GM12878 (cell line): ENCODE measurements around the gene RBM18. TPM values are rescaled to one million over a fixed set of nuclear protein-coding genes. Genes with fewer than 3 reads are reported as not detected.

Experiments used
- ATAC-seq: fragments of 200-7000 bp; cut with Tn5 transposase; 3 replicates; pipeline ENCODE4 v1.9.1; 2020; ENCODE audit warnings: mild to moderate bottlenecking, moderate library complexity
- BruUV-seq: library from RNA; stranded (reverse); fragments of 400-500 nt; replicated peaks from 2 replicates; lab custom pipeline; 2021; lab: Mats Ljungman, UMichigan
- CTCF ChIA-PET: fragments of 300-600 bp; sonication (Branson Sonifier 250); formaldehyde crosslinking; extraction: SDS; loops from one replicate; lab custom pipeline; 2021; ENCODE audit warnings: inconsistent platforms; lab: Yijun Ruan, JAX
- POLR2A ChIA-PET: fragments of 350-600 bp; formaldehyde crosslinking; extraction: SDS; loops from one replicate; lab custom pipeline; 2021; ENCODE audit warnings: inconsistent platforms; lab: Charles Lee
- RAD21 ChIA-PET: fragments of 300-600 bp; sonication (Branson Sonifier 250); formaldehyde crosslinking; loops from one replicate; lab custom pipeline; 2023; ENCODE audit warnings: antibody characterized with exemption; ENCODE audit not compliant: unreplicated experiment; lab: Charles Lee
- SMC1A ChIA-PET: fragments of 300-600 bp; sonication (Branson Sonifier 250); formaldehyde crosslinking; loops from one replicate; lab custom pipeline; 2023; ENCODE audit not compliant: unreplicated experiment, uncharacterized antibody; lab: Charles Lee
- DNase-seq: peaks from one replicate; pipeline ENCODE4 v3.0.0-alpha.2; 2011; ENCODE audit warnings: low read depth, low spot score
- FAIRE-seq: peaks from 3 replicates; lab custom pipeline; 2011; peaks lifted over from hg19 to GRCh38; lab: Jason Lieb, UNC
- H2AFZ ChIP-seq: 2 replicates; pipeline ENCODE4 v1.6.0; 2011; ENCODE audit warnings: low read depth, low read length, control low read depth; ENCODE audit not compliant: control insufficient read depth
- H3K27ac ChIP-seq: 2 replicates; pipeline ENCODE4 v1.5.1; 2011; ENCODE audit warnings: control low read depth; ENCODE audit not compliant: control insufficient read depth, insufficient read depth
- H3K27me3 ChIP-seq, 2 experiments: replicated peaks in 1 of 2; 2 replicates each; pipeline versions ENCODE4 v1.6.0 to v1.6.1; 2011; ENCODE audit warnings: low read length in 1 of 2; ENCODE audit not compliant: control insufficient read depth in 2 of 2, insufficient read depth in 2 of 2
- H3K36me3 ChIP-seq, 2 experiments: 2 replicates each; pipeline ENCODE4 v1.5.1; 2011; ENCODE audit warnings: low read length in 1 of 2; ENCODE audit not compliant: control insufficient read depth in 2 of 2, insufficient read depth in 2 of 2
- H3K4me1 ChIP-seq: 2 replicates; pipeline ENCODE4 v1.6.1; 2011; ENCODE audit warnings: mild to moderate bottlenecking, low read length, moderate library complexity, mixed read lengths; ENCODE audit not compliant: control insufficient read depth, insufficient read depth
- H3K4me2 ChIP-seq: 2 replicates; pipeline ENCODE4 v1.6.0; 2011; ENCODE audit warnings: control low read depth; ENCODE audit not compliant: control insufficient read depth, insufficient read depth
- H3K4me3 ChIP-seq: fragments of 200-600 bp; sonication (generic); 2 replicates; pipeline ENCODE4 v1.5.1; 2016
- H3K79me2 ChIP-seq: 2 replicates; pipeline ENCODE4 v1.6.0; 2011; ENCODE audit warnings: low read length; ENCODE audit not compliant: control insufficient read depth, insufficient read depth
- H3K9ac ChIP-seq: 2 replicates; pipeline ENCODE4 v1.8.0; 2011; ENCODE audit warnings: low read length, control low read depth, mixed read lengths; ENCODE audit not compliant: control insufficient read depth, insufficient read depth
- H3K9me3 ChIP-seq: replicated peaks from 3 replicates; pipeline ENCODE4 v1.5.1; 2011; ENCODE audit warnings: mild to moderate bottlenecking, low read length; ENCODE audit not compliant: control insufficient read depth, insufficient read depth
- H4K20me1 ChIP-seq: 2 replicates; pipeline ENCODE4 v1.6.0; 2011; ENCODE audit not compliant: control insufficient read depth, insufficient read depth
- ATF7 ChIP-seq: fragments of 450-650 bp; IDR thresholded peaks from 2 replicates; pipeline ENCODE4 v1.6.1; 2016; ENCODE audit warnings: low read depth, mild to moderate bottlenecking
- GATAD2B ChIP-seq: fragments of 450-650 bp; conservative IDR thresholded peaks from 2 replicates; pipeline ENCODE4 v1.6.1; 2017; ENCODE audit warnings: low read depth, mild to moderate bottlenecking, moderate library complexity
- HDAC2 ChIP-seq: fragments of 200-600 bp; sonication (generic); IDR thresholded peaks from 2 replicates; pipeline ENCODE4 v1.6.1; 2017
- IKZF1 ChIP-seq: fragments of 450-650 bp; conservative IDR thresholded peaks from 2 replicates; pipeline ENCODE4 v1.6.1; 2017; ENCODE audit warnings: antibody characterized with exemption, mild to moderate bottlenecking
- NR2C1 ChIP-seq: fragments of 450-650 bp; IDR thresholded peaks from 2 replicates; pipeline ENCODE4 v1.6.1; 2017; ENCODE audit warnings: antibody characterized with exemption, mild to moderate bottlenecking, moderate library complexity
- NR2F1 ChIP-seq: fragments of 450-650 bp; conservative IDR thresholded peaks from 2 replicates; pipeline ENCODE4 v1.6.1; 2017; ENCODE audit warnings: mild to moderate bottlenecking
- PAX5 ChIP-seq: IDR thresholded peaks from 2 replicates; pipeline ENCODE4 v1.6.1; 2011; ENCODE audit warnings: low read depth, low read length, borderline replicate concordance
- RFX5 ChIP-seq: IDR thresholded peaks from 2 replicates; pipeline ENCODE4 v1.6.1; 2011; ENCODE audit warnings: low read depth, low read length, improper control_type of control experiment
- SKIL ChIP-seq: fragments of 450-650 bp; IDR thresholded peaks from 2 replicates; pipeline ENCODE4 v1.6.1; 2017; ENCODE audit warnings: mild to moderate bottlenecking, low read depth, inconsistent platforms; ENCODE audit not compliant: poor library complexity, severe bottlenecking
- SMAD1 ChIP-seq: fragments of 450-650 bp; IDR thresholded peaks from 2 replicates; pipeline ENCODE4 v1.6.1; 2018; ENCODE audit warnings: mild to moderate bottlenecking, low read depth; ENCODE audit not compliant: partially characterized antibody
- SREBF1 ChIP-seq: IDR thresholded peaks from 2 replicates; pipeline ENCODE4 v1.6.1; 2012; ENCODE audit warnings: mild to moderate bottlenecking, low read length
- SUZ12 ChIP-seq: fragments of 200-600 bp; sonication (generic); IDR thresholded peaks from one replicate; pipeline ENCODE4 v1.6.1; 2018; ENCODE audit warnings: antibody characterized with exemption, mild to moderate bottlenecking; ENCODE audit not compliant: unreplicated experiment
- TCF7 ChIP-seq: IDR thresholded peaks from 2 replicates; pipeline ENCODE4 v1.6.1; 2014; ENCODE audit warnings: antibody characterized with exemption, borderline replicate concordance
- ZBED1 ChIP-seq: IDR thresholded peaks from 2 replicates; pipeline ENCODE4 v1.6.1; 2016; ENCODE audit warnings: borderline replicate concordance
- ZNF687 ChIP-seq: fragments of 450-650 bp; IDR thresholded peaks from 2 replicates; pipeline ENCODE4 v1.6.1; 2017; ENCODE audit warnings: mild to moderate bottlenecking, moderate library complexity
- WGBS: methylation state at CpG from one replicate; pipeline ENCODE4 v1.1.6; 2016; ENCODE audit warnings: low lambda C conversion rate; ENCODE audit not compliant: insufficient replicate concordance, insufficient coverage; ENCODE audit errors: missing lambda C conversion rate; 5-methylcytosine and 5-hydroxymethylcytosine counted together
- in situ Hi-C: fragments of 300-500 bp; cut with MboI; formaldehyde crosslinking; loops from 9 replicates; pipeline ENCODE4 v1.14.3; 2018; ENCODE audit warnings: mixed read lengths
- intact Hi-C: fragments of 100-400 bp; cut with micrococcal nuclease; formaldehyde crosslinking; loops from one replicate; pipeline ENCODE4 v1.14.2; 2022; ENCODE audit not compliant: unreplicated experiment
- polyA plus RNA-seq, 11 experiments: library from polyadenylated mRNA; depleted of rRNA in 4 of 11; unstranded in 6 of 11; stranded (reverse) in 5 of 11; fragments of >200 nt; fragmentation: Nextera tagmentation in 4 of 11; fragmentation: Illumina TruSeq in 1 of 11; extraction: Ambion mirVana in 4 of 11; extraction: Trizol in 1 of 11; gene quantifications; 1 replicate in 1 of 11; 2 replicates in 10 of 11; pipeline versions ENCODE4 v1.2.1 to v1.2.3, GENCODE V29; 2011 to 2016; ENCODE audit warnings: inconsistent platforms in 2 of 11, missing spikeins in 2 of 11, low read depth in 1 of 11
- total RNA-seq, 4 experiments: library from RNA; depleted of rRNA in 3 of 4; stranded (reverse); fragments of >200 nt in 3 of 4; fragmentation: Illumina TruSeq in 1 of 4; extraction: Trizol in 1 of 4; gene quantifications; 2 replicates each; pipeline versions ENCODE4 v1.2.1 to v1.2.3, GENCODE V29; 2013 to 2021
- TF ChIP-seq, protein P1 (sequence below): fragments of 450-650 bp; formaldehyde crosslinking; IDR thresholded peaks from 2 replicates; pipeline ENCODE4 v1.5.0; 2022; ENCODE audit warnings: mild to moderate bottlenecking, missing genetic modification characterization

Gene RBM18
- total and polyA plus RNA-seq, 10 of the 15 experiments (the other 5 are each of a cell fraction or from before 2014, with no cell fraction given), result 6.4 to 46.8 (median 30.4) TPM

- TF ChIP-seq ZNF687 (no peak), ATF7 (no peak), NR2F1 (no peak)
Measured at GRCh38 chr9:122251351-122251750, 13.3 kb downstream of the RBM18 start (continued).

DNA sequence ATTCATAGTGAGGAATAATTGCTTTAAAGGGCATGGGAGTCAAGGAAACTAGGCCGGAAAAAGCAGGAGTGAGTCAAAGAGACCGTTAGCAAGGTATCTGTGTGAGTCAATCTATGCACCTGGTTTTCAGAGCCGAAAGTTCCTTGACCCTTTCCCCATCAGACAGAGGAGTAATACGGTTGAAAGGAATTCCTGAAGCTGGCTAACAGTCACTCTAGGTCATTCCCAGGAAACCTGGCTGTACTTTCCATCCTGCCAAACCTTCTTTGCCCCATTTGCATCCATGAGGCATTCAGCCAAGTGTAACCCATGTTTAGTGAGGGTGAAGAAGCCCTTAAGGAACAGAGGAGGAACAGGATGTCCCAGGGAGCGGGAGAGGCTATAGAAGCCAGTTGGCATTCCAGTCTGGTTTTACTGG is 16.2 kb downstream of the RBM18 start:
- no peak overlapping the region for H2AFZ ChIP-seq
- WGBS, result 90% methylated on average over 5 of the region's 5 CpGs
- BruUV-seq, result no TSS peak
- H3K36me3 ChIP-seq, result peaks cover 5 to 29% of the 10 kb centered on the region in 2 experiments
- no peak overlapping the region for H3K4me2 ChIP-seq
- ChIA-PET RAD21 (no interaction called here), POLR2A (no interaction called here), SMC1A (no interaction called here), CTCF (no interaction called here)
- no peak overlapping the region for H3K9ac ChIP-seq
- no peak overlapping the region for H3K27ac ChIP-seq
- ATAC-seq (no peak), FAIRE-seq (no peak), DNase-seq (no peak)
- H3K9me3 ChIP-seq, result no peaks in the 10 kb centered on the region
- intact Hi-C loops, result no loop called here
- H3K4me3 ChIP-seq, result no peak overlapping the region
- no peaks in the 10 kb centered on the region for H3K4me1 ChIP-seq
- H4K20me1 ChIP-seq, result no peaks in the 10 kb centered on the region
- no peaks in the 10 kb centered on the region for H3K79me2 ChIP-seq
- in situ Hi-C loops, result no loop called here
- no peaks in the 10 kb centered on the region for H3K27me3 ChIP-seq
- TF ChIP-seq NR2C1 (no peak), HDAC2 (no peak), SREBF1 (no peak), SMAD1 (no peak), PAX5 (no peak), GATAD2B (no peak), IKZF1 (no peak), TCF7 (no peak), ZBED1 (no peak), RFX5 (no peak), SKIL (no peak), SUZ12 (no peak)
- TF ChIP-seq, protein P1, sequence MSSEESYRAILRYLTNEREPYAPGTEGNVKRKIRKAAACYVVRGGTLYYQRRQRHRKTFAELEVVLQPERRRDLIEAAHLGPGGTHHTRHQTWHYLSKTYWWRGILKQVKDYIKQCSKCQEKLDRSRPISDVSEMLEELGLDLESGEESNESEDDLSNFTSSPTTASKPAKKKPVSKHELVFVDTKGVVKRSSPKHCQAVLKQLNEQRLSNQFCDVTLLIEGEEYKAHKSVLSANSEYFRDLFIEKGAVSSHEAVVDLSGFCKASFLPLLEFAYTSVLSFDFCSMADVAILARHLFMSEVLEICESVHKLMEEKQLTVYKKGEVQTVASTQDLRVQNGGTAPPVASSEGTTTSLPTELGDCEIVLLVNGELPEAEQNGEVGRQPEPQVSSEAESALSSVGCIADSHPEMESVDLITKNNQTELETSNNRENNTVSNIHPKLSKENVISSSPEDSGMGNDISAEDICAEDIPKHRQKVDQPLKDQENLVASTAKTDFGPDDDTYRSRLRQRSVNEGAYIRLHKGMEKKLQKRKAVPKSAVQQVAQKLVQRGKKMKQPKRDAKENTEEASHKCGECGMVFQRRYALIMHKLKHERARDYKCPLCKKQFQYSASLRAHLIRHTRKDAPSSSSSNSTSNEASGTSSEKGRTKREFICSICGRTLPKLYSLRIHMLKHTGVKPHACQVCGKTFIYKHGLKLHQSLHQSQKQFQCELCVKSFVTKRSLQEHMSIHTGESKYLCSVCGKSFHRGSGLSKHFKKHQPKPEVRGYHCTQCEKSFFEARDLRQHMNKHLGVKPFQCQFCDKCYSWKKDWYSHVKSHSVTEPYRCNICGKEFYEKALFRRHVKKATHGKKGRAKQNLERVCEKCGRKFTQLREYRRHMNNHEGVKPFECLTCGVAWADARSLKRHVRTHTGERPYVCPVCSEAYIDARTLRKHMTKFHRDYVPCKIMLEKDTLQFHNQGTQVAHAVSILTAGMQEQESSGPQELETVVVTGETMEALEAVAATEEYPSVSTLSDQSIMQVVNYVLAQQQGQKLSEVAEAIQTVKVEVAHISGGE, result no peak
